AG09319 (cell line): ENCODE data around the gene RARA.
"Not testable (repeated sequence)": the region's sequence is repeated elsewhere in the genome, so short reads cannot be mapped to it uniquely, and the experiment has no call there.

Experiments
- DNase-seq: peaks from one replicate; pipeline ENCODE4 v3.0.0-alpha.2; 2010; ENCODE audit warnings: low read depth; ENCODE audit errors: extremely low read depth
- TF ChIP-seq, protein P1 (sequence below): IDR thresholded peaks from 2 replicates; pipeline ENCODE4 v1.5.1; 2011; ENCODE audit warnings: low read depth, mild to moderate bottlenecking, inconsistent platforms, low read length, moderate library complexity

RARA gene

DNA sequence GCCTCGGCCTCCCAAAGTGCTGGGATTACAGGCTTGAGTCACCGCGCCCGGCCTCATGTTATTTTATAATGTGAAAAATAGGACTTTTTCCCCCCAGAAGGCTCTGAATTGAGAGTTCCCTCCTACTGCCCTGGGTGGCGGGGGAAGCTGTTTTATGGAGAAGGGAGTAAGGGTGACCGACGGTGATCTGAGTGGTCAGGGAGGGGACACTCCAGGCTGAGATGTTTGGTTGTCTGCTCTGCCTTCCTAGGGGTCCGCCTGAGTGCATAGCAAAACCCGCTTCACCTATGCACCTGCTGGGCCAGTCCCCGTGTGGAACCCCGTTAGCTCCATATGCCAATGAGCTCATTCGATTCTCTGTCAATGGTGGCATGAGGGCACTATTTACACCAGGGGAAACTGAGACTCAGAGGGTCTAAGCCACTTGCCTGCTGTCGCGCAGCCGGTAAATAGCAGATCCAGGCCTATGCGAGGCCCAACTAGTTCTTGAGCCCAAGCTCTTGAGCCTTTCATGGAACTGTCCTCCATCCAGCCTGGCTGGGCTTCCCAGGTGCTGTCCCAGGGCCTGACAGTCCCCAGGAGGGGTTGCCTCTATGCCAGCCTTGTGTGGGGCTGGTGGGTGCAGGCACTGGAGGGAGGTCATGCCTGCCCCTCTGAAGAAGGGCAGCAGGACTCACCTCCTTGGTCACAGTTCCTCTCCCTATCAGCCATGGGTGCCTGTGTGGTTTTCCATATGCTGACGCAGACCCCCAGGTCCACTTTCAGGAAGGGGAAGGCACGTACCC, 57.3 kb downstream of the RARA start:
- DNase-seq = no peak
- TF ChIP-seq, protein P1, sequence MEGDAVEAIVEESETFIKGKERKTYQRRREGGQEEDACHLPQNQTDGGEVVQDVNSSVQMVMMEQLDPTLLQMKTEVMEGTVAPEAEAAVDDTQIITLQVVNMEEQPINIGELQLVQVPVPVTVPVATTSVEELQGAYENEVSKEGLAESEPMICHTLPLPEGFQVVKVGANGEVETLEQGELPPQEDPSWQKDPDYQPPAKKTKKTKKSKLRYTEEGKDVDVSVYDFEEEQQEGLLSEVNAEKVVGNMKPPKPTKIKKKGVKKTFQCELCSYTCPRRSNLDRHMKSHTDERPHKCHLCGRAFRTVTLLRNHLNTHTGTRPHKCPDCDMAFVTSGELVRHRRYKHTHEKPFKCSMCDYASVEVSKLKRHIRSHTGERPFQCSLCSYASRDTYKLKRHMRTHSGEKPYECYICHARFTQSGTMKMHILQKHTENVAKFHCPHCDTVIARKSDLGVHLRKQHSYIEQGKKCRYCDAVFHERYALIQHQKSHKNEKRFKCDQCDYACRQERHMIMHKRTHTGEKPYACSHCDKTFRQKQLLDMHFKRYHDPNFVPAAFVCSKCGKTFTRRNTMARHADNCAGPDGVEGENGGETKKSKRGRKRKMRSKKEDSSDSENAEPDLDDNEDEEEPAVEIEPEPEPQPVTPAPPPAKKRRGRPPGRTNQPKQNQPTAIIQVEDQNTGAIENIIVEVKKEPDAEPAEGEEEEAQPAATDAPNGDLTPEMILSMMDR = no peak

DNA sequence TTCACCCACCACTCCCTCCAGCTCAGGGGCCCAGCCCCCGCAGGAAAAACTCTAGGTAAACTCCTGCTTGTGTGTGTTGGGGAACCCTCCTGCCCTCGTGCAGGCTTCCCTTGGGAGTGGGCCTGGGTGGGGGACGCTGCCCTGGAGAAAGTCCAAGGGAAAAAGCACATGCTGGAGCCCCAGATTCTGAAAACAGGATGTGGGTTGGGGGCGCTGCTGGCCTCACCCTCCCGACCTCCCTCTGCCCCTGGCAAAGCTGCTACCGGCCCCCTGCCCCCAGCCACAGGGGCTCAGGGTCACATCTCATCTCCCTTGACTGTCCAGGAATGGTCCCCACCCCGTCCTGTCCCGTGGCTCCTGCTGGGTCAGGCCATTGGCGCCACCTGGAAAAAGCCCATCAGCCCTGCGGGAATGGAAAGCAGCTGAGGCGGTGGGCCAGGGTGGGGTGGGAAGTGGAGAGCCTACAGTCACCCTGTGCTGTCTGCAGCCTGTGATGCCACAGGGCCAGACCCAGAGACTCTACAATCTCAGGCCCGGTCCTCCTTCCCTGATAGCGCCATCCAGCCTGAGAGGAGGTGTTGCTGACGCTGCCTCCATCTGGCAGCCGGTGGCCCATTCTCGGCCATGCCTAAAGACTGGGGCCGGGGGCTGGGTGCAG, 58.0 kb downstream of the RARA start:
- TF ChIP-seq, protein P1 = no peak
- no peak for DNase-seq

DNA sequence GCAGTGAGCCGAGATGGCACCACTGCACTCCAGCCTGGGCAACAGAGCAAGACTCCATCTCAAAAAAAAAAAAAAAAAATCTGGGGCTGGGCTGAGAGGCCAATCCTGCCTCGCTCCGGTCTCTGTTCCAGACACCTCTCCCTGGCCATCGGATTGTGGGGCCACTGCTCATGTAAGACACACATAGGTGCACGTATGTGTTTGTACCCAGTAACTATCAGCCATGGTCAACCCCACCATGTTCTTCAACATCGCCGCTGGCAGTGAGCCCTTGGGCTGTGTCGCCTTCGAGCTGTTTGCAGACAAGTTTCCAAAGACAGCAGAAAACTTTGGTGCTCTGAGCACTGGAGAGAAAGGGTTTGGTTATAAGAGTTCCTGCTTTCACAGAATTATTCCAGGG, 58.7 kb downstream of the RARA start:
- DNase-seq = not testable (repeated sequence)

DNA sequence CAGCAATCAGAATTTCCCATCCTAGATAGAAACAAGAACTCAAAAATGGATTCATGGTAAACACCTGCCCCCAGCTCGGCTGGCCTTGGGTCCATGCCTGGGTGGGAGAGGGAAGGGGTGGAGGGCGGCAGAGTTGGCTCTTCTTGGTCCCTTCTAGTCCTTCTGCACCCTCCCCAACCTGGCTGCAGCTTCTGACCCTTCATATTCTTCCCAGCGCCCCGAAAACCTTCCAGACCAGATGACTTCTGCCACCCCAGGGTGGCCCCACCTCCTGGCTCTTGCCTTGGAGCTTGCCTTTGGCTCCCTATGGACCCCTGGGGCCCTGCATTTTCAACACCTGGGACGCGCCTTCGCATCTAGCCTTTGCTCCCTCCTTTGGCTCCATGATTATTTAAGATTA, 60.9 kb downstream of the RARA start:
- no peak for DNase-seq
- TF ChIP-seq, protein P1 = no peak

DNA sequence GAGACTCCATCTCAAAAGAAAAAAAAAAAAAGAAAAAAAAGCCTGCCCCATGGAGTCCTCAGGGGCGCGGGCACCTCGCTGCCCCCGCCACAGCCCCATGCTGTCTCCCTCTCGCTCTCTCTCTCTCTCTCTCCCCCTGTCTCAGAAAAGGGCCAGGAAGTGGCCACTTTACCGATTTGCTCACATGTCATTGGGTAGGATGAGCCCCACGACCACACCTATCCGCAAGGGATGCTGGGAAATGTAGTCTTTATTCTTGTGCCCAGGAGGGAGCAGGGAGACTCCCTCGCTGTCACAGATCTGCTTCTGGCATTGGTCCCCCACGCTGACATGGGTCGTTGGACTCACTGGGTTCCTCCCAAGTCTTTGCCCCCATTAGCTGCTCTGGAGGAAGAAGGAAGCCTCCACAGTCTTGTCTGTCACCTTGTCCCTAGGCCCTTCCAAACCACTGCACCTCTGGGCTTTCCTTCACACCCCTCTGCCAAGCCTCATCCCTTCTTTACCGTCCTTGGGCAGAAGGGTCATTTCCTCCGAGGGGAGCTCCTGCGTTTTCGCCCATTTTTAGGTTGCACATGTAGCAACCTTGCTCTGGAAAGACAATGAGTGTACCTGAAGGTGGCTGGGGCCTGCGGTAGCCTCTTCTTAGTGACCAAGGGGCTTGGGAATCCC, 62.4 kb downstream of the RARA start:
- TF ChIP-seq, protein P1 = no peak
- no peak for DNase-seq

DNA sequence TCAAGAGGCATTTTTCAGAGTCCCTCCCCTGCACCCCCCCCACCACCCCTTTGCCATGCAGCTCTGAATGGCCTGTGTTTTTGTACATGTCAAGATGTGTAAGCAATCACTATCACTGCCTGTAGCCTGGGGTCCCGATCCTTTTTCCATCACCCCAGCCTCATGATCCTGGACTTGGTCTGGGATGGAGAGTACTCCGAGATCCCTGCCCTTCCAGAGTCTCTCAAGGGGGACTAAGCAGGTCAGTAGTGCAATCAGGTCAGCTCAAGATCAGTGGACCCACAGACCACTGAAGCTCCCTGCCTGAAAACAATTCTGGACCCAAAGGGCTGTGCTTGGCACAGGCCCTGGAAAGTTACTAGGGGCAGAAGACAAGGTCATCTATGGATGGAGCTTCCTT, 63.1 kb downstream of the RARA start:
- DNase-seq = no peak

DNA sequence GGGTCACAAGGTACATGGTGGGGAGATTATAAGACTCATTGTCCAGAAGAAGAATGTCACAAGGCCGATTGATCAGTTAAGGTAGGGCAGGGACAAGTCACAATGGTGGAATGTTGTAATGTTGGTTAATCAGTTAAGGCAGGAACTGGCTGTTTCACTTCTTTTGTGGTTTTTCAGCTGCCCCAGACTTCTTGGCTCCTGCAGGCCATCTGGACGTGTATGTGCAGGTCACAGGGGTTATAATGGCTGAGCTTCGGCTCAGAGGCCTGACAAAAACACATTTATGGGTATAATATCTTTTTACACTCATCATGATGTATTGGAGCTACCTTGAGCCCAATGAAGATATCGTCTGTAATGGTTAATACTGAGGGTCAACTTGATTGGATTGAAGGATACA, 63.7 kb downstream of the RARA start:
- DNase-seq = not testable (repeated sequence)

More for the DNA sequence above, 63.1 kb downstream of the RARA start:
- TF ChIP-seq, protein P1 = no peak

DNA sequence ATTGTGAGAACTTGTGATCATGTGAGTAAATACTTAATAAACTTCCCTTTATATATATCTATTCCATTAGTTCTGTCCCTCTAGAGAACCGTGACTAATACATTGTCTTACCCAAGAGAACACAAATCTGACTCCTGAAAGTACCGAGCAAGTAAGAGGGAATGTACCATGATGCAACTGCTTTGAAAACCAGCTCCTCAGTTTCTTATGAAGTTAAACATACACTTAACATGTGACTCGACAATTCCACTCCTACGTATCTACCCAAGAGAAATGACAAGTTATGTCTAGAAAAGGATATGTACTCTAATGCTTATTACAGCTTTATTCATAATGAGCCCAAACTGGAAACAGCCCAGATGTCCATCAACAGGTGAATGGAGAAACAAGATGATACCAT, 64.3 kb downstream of the RARA start:
- TF ChIP-seq, protein P1 = no peak
- no peak for DNase-seq
